Central memory CD8-positive, alpha-beta T cell (primary cell): ENCODE results near the gene BEND5.
A peak's percentile ranks its signal among the peaks of the same experiment; 100 is the strongest.

ENCODE experiments used
- ATAC-seq: fragments of 150-1000 bp; cut with Tn5 transposase; replicated peaks from 2 replicates; pipeline ENCODE4 v1.10.0; 2022; ENCODE audit warnings: mild to moderate bottlenecking, moderate FRiP score, moderate number of reproducible peaks; ENCODE audit not compliant: poor library complexity, severe bottlenecking; ENCODE audit errors: extremely low read depth
- DNase-seq, 2 donors: peaks; one replicate each; pipeline ENCODE4 v3.0.0; 2021; ENCODE audit warnings: low spot score in 2 of 2
- H3K27ac Mint-ChIP-seq: one replicate; pipeline ENCODE4 v1.8.0; 2022; ENCODE audit warnings: low read depth, mild to moderate bottlenecking, moderate library complexity, mixed read lengths
- H3K27me3 Mint-ChIP-seq: one replicate; pipeline ENCODE4 v1.8.0; 2022; ENCODE audit warnings: mixed read lengths
- H3K36me3 Mint-ChIP-seq: one replicate; pipeline ENCODE4 v1.8.0; 2022; ENCODE audit warnings: mild to moderate bottlenecking, moderate library complexity, mixed read lengths; ENCODE audit not compliant: insufficient read depth
- H3K4me1 Mint-ChIP-seq: one replicate; pipeline ENCODE4 v1.8.0; 2022; ENCODE audit warnings: mixed read lengths
- H3K4me3 Mint-ChIP-seq: one replicate; pipeline ENCODE4 v1.8.0; 2022; ENCODE audit warnings: mild to moderate bottlenecking, moderate library complexity, mixed read lengths
- H3K9me3 Mint-ChIP-seq: one replicate; pipeline ENCODE4 v1.8.0; 2022; ENCODE audit warnings: mixed read lengths

Gene BEND5

GRCh38 chr1:48710318-48710717 is 66.4 kb downstream of the BEND5 start:
- no peak for DNase-seq
- Mint-ChIP-seq H3K4me3 (no peak overlapping the region), H3K36me3 (no peaks in the 10 kb centered on the region), H3K9me3 (no peaks in the 10 kb centered on the region), H3K27me3 (no peaks in the 10 kb centered on the region), H3K27ac (no peak overlapping the region), H3K4me1 (no peaks in the 10 kb centered on the region)
- ATAC-seq, result no peak

- Mint-ChIP-seq H3K4me3 (no peak overlapping the region), H3K27ac (no peak overlapping the region), H3K9me3 (no peaks in the 10 kb centered on the region), H3K27me3 (peaks cover 41% of the 10 kb centered on the region), H3K36me3 (peaks cover 1% of the 10 kb centered on the region), H3K4me1 (no peaks in the 10 kb centered on the region)
- no peak for DNase-seq
- no peak for ATAC-seq
These were observed 72.0 kb downstream of the BEND5 start for GRCh38 chr1:48704736-48705135.

GRCh38 chr1:48701445-48701844 is 75.2 kb downstream of the BEND5 start:
- peaks cover 1% of the 10 kb centered on the region for H3K36me3 Mint-ChIP-seq
- peaks cover 47% of the 10 kb centered on the region for H3K27me3 Mint-ChIP-seq
- DNase-seq, result no peak
- no peaks in the 10 kb centered on the region for H3K4me1 Mint-ChIP-seq
- no peaks in the 10 kb centered on the region for H3K9me3 Mint-ChIP-seq
- no peak overlapping the region for H3K4me3 Mint-ChIP-seq
- no peak overlapping the region for H3K27ac Mint-ChIP-seq
- ATAC-seq, result no peak

- H3K9me3 Mint-ChIP-seq, result no peaks in the 10 kb centered on the region
- no peaks in the 10 kb centered on the region for H3K4me1 Mint-ChIP-seq
- no peak overlapping the region for H3K4me3 Mint-ChIP-seq
- H3K27me3 Mint-ChIP-seq, result peaks cover 35% of the 10 kb centered on the region
- H3K36me3 Mint-ChIP-seq, result no peaks in the 10 kb centered on the region
- ATAC-seq (no peak), DNase-seq (peak in 1 of 2 donors; percentile 27)
- no peak overlapping the region for H3K27ac Mint-ChIP-seq
These were observed 79.5 kb downstream of the BEND5 start for GRCh38 chr1:48697066-48697707.

- no peak for DNase-seq
- no peak for ATAC-seq
- no peaks in the 10 kb centered on the region for H3K9me3 Mint-ChIP-seq
- peaks cover 19% of the 10 kb centered on the region for H3K27me3 Mint-ChIP-seq
- no peaks in the 10 kb centered on the region for H3K36me3 Mint-ChIP-seq
- no peak overlapping the region for H3K27ac Mint-ChIP-seq
- H3K4me1 Mint-ChIP-seq, result no peaks in the 10 kb centered on the region
- no peak overlapping the region for H3K4me3 Mint-ChIP-seq
These were observed 81.5 kb downstream of the BEND5 start for GRCh38 chr1:48695161-48695560.

- Mint-ChIP-seq H3K27me3 (peaks cover 9% of the 10 kb centered on the region), H3K9me3 (no peaks in the 10 kb centered on the region), H3K4me1 (no peaks in the 10 kb centered on the region), H3K36me3 (no peaks in the 10 kb centered on the region), H3K4me3 (no peak overlapping the region), H3K27ac (no peak overlapping the region)
- DNase-seq (no peak), ATAC-seq (no peak)
These were observed 82.9 kb downstream of the BEND5 start for GRCh38 chr1:48693674-48694320.

GRCh38 chr1:48693180-48693579 is 83.5 kb downstream of the BEND5 start:
- no peaks in the 10 kb centered on the region for H3K4me1 Mint-ChIP-seq
- no peaks in the 10 kb centered on the region for H3K9me3 Mint-ChIP-seq
- DNase-seq (no peak), ATAC-seq (no peak)
- no peak overlapping the region for H3K4me3 Mint-ChIP-seq
- H3K36me3 Mint-ChIP-seq, result no peaks in the 10 kb centered on the region
- H3K27me3 Mint-ChIP-seq, result peaks cover 9% of the 10 kb centered on the region
- no peak overlapping the region for H3K27ac Mint-ChIP-seq

- Mint-ChIP-seq H3K4me1 (no peaks in the 10 kb centered on the region), H3K4me3 (no peak overlapping the region), H3K36me3 (no peaks in the 10 kb centered on the region), H3K27ac (no peak overlapping the region), H3K27me3 (peaks cover 9% of the 10 kb centered on the region), H3K9me3 (no peaks in the 10 kb centered on the region)
- ATAC-seq (no peak), DNase-seq (no peak)
These were observed 84.5 kb downstream of the BEND5 start for GRCh38 chr1:48692235-48692634.

GRCh38 chr1:48691429-48692001 is 85.2 kb downstream of the BEND5 start:
- no peaks in the 10 kb centered on the region for H3K9me3 Mint-ChIP-seq
- no peak overlapping the region for H3K27ac Mint-ChIP-seq
- ATAC-seq, result no peak

GRCh38 chr1:48688102-48688760 is 88.5 kb downstream of the BEND5 start:
- ATAC-seq, result no peak
- Mint-ChIP-seq H3K9me3 (no peaks in the 10 kb centered on the region), H3K4me3 (no peak overlapping the region), H3K27ac (no peak overlapping the region), H3K36me3 (no peaks in the 10 kb centered on the region), H3K27me3 (peaks cover 9% of the 10 kb centered on the region), H3K4me1 (no peaks in the 10 kb centered on the region)
- no peak for DNase-seq

More at GRCh38 chr1:48691429-48692001, 85.2 kb downstream of the BEND5 start:
- H3K4me3 Mint-ChIP-seq, result no peak overlapping the region
- H3K36me3 Mint-ChIP-seq, result no peaks in the 10 kb centered on the region
- no peak for DNase-seq
- peaks cover 9% of the 10 kb centered on the region for H3K27me3 Mint-ChIP-seq
- no peaks in the 10 kb centered on the region for H3K4me1 Mint-ChIP-seq

GRCh38 chr1:48687282-48688045 is 89.2 kb downstream of the BEND5 start:
- Mint-ChIP-seq H3K4me1 (no peaks in the 10 kb centered on the region), H3K4me3 (no peak overlapping the region), H3K27me3 (peaks cover 7% of the 10 kb centered on the region), H3K9me3 (no peaks in the 10 kb centered on the region), H3K36me3 (no peaks in the 10 kb centered on the region), H3K27ac (no peak overlapping the region)
- ATAC-seq (no peak), DNase-seq (no peak)

GRCh38 chr1:48686159-48686558 is 90.5 kb downstream of the BEND5 start:
- Mint-ChIP-seq H3K36me3 (no peaks in the 10 kb centered on the region), H3K4me1 (no peaks in the 10 kb centered on the region), H3K9me3 (no peaks in the 10 kb centered on the region), H3K27ac (no peak overlapping the region), H3K4me3 (no peak overlapping the region), H3K27me3 (no peaks in the 10 kb centered on the region)
- no peak for DNase-seq
- ATAC-seq, result no peak
